B cell (primary cell): ENCODE results near the gene SERF2. TPM values are rescaled to one million over a fixed set of nuclear protein-coding genes. Genes with fewer than 3 reads are reported as not detected.

Source experiments
- ATAC-seq: fragments of 200-7000 bp; cut with Tn5 transposase; one replicate; pipeline ENCODE4 v1.10.0; 2021; ENCODE audit warnings: low read depth, mild to moderate bottlenecking, moderate number of reproducible peaks, moderate library complexity
- CTCF ChIA-PET: fragments of 350-600 bp; sonication (Branson Sonifier 250); formaldehyde crosslinking; loops from one replicate; lab custom pipeline; 2021; ENCODE audit warnings: antibody characterized with exemption, inconsistent platforms; lab: Charles Lee
- POLR2A ChIA-PET: fragments of 350-600 bp; sonication (Branson Sonifier 250); formaldehyde crosslinking; loops from one replicate; lab custom pipeline; 2021; ENCODE audit warnings: antibody characterized with exemption; lab: Charles Lee
- DNase-seq: peaks from one replicate; pipeline ENCODE4 v3.0.0; 2013
- H2AFZ ChIP-seq: 2 replicates; pipeline ENCODE4 v1.6.1; 2012; ENCODE audit warnings: mild to moderate bottlenecking, low read depth, low read length; ENCODE audit not compliant: insufficient read depth, poor library complexity, severe bottlenecking
- H3K27ac ChIP-seq, 2 donors: 1 replicate in 1 of 2; 2 replicates in 1 of 2; pipeline ENCODE4 v1.5.1; 2012 to 2013; ENCODE audit warnings: low read length in 2 of 2, mild to moderate bottlenecking in 2 of 2, moderate library complexity in 1 of 2
- H3K27me3 ChIP-seq, 4 experiments: fragments of 200-600 bp in 1 of 4; sonication (generic) in 1 of 4; replicated peaks in 1 of 4; 1 replicate in 2 of 4; 2 replicates in 2 of 4; pipeline versions ENCODE4 v1.6.1 to v1.7.0; 2013 to 2016; ENCODE audit warnings: low read length in 3 of 4, mild to moderate bottlenecking in 2 of 4, mixed read lengths in 1 of 4, moderate library complexity in 1 of 4; ENCODE audit not compliant: insufficient read depth in 4 of 4, control insufficient read depth in 3 of 4; ENCODE audit errors: control extremely low read depth in 1 of 4
- H3K36me3 ChIP-seq, 2 experiments: replicated peaks in 1 of 2; 1 replicate in 1 of 2; 2 replicates in 1 of 2; pipeline versions ENCODE4 v1.6.1 to v1.7.1; 2013; ENCODE audit warnings: low read length in 1 of 2; ENCODE audit not compliant: insufficient read depth in 2 of 2, control insufficient read depth in 1 of 2; ENCODE audit errors: control extremely low read depth in 1 of 2, extremely low read depth in 1 of 2
- H3K4me1 ChIP-seq, 2 donors: fragments of 200-600 bp in 1 of 2; sonication (generic) in 1 of 2; 1 replicate in 1 of 2; 2 replicates in 1 of 2; pipeline versions ENCODE4 v1.5.1 to v1.6.1; 2013 to 2017; ENCODE audit warnings: low read length in 2 of 2; ENCODE audit not compliant: control insufficient read depth in 2 of 2, insufficient read depth in 2 of 2
- H3K4me2 ChIP-seq: replicated peaks from 2 replicates; pipeline ENCODE3; 2012; ENCODE audit warnings: mild to moderate bottlenecking, low read depth, low read length; ENCODE audit not compliant: poor library complexity, severe bottlenecking
- H3K4me3 ChIP-seq, 5 experiments: fragments of 200-600 bp in 1 of 5; sonication (generic) in 1 of 5; 1 replicate in 3 of 5; 2 replicates in 2 of 5; pipeline versions ENCODE4 v1.5.1 to v1.7.0; 2011 to 2016; ENCODE audit warnings: low read length in 4 of 5, mild to moderate bottlenecking in 4 of 5, low read depth in 2 of 5, control low read depth in 1 of 5, moderate library complexity in 1 of 5; ENCODE audit not compliant: insufficient read depth in 1 of 5; ENCODE audit errors: control extremely low read depth in 1 of 5, extremely low read depth in 1 of 5
- H3K79me2 ChIP-seq: fragments of 200-600 bp; sonication (generic); one replicate; pipeline ENCODE4 v1.6.0; 2016; ENCODE audit warnings: low read length; ENCODE audit not compliant: control insufficient read depth, insufficient read depth
- H3K9ac ChIP-seq: fragments of 200-600 bp; sonication (generic); 2 replicates; pipeline ENCODE4 v1.6.1; 2017; ENCODE audit warnings: mild to moderate bottlenecking, low read length, moderate library complexity
- H3K9me3 ChIP-seq, 3 donors: one replicate each; pipeline versions ENCODE4 v1.6.1 to v1.7.1; 2013; ENCODE audit warnings: low read length in 2 of 3; ENCODE audit not compliant: control insufficient read depth in 2 of 3, insufficient read depth in 1 of 3; ENCODE audit errors: control extremely low read depth in 1 of 3
- H4K20me1 ChIP-seq: 2 replicates; pipeline ENCODE4 v1.6.0; 2012; ENCODE audit warnings: mild to moderate bottlenecking, low read length; ENCODE audit not compliant: insufficient read depth, control insufficient read depth, poor library complexity, severe bottlenecking
- H3K27ac Mint-ChIP-seq: one replicate; pipeline ENCODE4 v1.8.0; 2021; ENCODE audit warnings: mixed read lengths
- H3K27me3 Mint-ChIP-seq: one replicate; pipeline ENCODE4 v1.8.0; 2021; ENCODE audit warnings: mixed read lengths
- H3K4me1 Mint-ChIP-seq: one replicate; pipeline ENCODE4 v1.8.0; 2021; ENCODE audit warnings: mixed read lengths
- H3K4me3 Mint-ChIP-seq: one replicate; pipeline ENCODE4 v1.8.0; 2021; ENCODE audit warnings: mixed read lengths
- H3K9me3 Mint-ChIP-seq: one replicate; pipeline ENCODE4 v1.8.0; 2022; ENCODE audit warnings: mixed read lengths; ENCODE audit not compliant: insufficient read depth
- CTCF ChIP-seq: fragments of 200-600 bp; IDR thresholded peaks from one replicate; pipeline ENCODE4 v1.8.0; 2022; ENCODE audit warnings: antibody characterized with exemption, mild to moderate bottlenecking
- EZH2 ChIP-seq: IDR thresholded peaks from 2 replicates; pipeline ENCODE4 v1.6.1; 2012; ENCODE audit warnings: borderline replicate concordance, low read depth, mild to moderate bottlenecking, moderate library complexity, low read length; ENCODE audit not compliant: insufficient read depth, poor library complexity, severe bottlenecking
- WGBS: methylation state at CpG from one replicate; pipeline ENCODE4 v1.1.5; 2013; ENCODE audit warnings: missing lambda C conversion rate; ENCODE audit not compliant: insufficient coverage; 5-methylcytosine and 5-hydroxymethylcytosine counted together
- intact Hi-C: fragments of 100-400 bp; cut with micrococcal nuclease; formaldehyde crosslinking; loops from one replicate; pipeline ENCODE4 v1.10.0; 2022
- polyA plus RNA-seq: library from polyadenylated mRNA; depleted of rRNA; stranded (reverse); fragments of >200 nt; gene quantifications from 2 replicates; pipeline ENCODE4 v1.2.3, GENCODE V29; 2012
- total RNA-seq, 2 donors: library from RNA; stranded (reverse); fragments of 120-200 nt in 1 of 2; gene quantifications; 1 replicate in 1 of 2; 2 replicates in 1 of 2; pipeline versions ENCODE4 v1.2.3 to v1.2.4, GENCODE V29; 2013 to 2022

SERF2 gene
- total and polyA plus RNA-seq, 2 donors (not counting 1 experiment from before 2014, with no cell fraction given), result 455 to 806 TPM

GRCh38 chr15:43777267-43777914 is 14.7 kb upstream of the SERF2 start:
- WGBS, result 1% methylated on average over 29 of the region's 31 CpGs
- no peaks in the 10 kb centered on the region for H3K27me3 Mint-ChIP-seq
- Histone ChIP-seq H3K27ac (peak overlapping the region; percentile 73 to 76), H4K20me1 (peaks cover 39% of the 10 kb centered on the region), H3K4me1 (peaks cover 16 to 30% of the 10 kb centered on the region in 2 donors), H3K9me3 (no peaks in the 10 kb centered on the region), H3K4me2 (peak overlapping the region; percentile 96), H3K4me3 (peak overlapping the region; percentile 78 to 93 (median 88)), H3K9ac (peak overlapping the region; percentile 78), H3K36me3 (peaks cover 6 to 25% of the 10 kb centered on the region in 2 experiments), H2AFZ (peak overlapping the region; percentile 75), H3K79me2 (peaks cover 10% of the 10 kb centered on the region), H3K27me3 (no peaks in the 10 kb centered on the region)
- DNase-seq, result peak; percentile 91
- H3K4me1 Mint-ChIP-seq, result peaks cover 43% of the 10 kb centered on the region
- ChIA-PET POLR2A (interaction anchor here (0.8 to 4.8 kb wide), 11 partner anchors 12 to 266 kb away, joined by 3 to 72 read pairs (median 9); partner anchors contain the start of genes HYPK, MFAP1, PDIA3 and SERF2), CTCF (interaction anchor here (0.8 to 11.4 kb wide), 12 partner anchors 9 to 66 kb away, joined by 3 to 150 read pairs (median 6); partner anchors contain the start of genes HYPK, MFAP1, SERF2 and SERINC4)
- intact Hi-C loops, result loop anchor here (1.0 kb wide), 1 partner anchor 8 kb away; no protein-coding TSS in a partner anchor
- no peaks in the 10 kb centered on the region for H3K9me3 Mint-ChIP-seq
- peak; percentile 55 for ATAC-seq
- peak overlapping the region; percentile 97 for H3K27ac Mint-ChIP-seq
- H3K4me3 Mint-ChIP-seq, result peak overlapping the region; percentile 96
- TF ChIP-seq EZH2 (no peak), CTCF (peak; percentile 93)

GRCh38 chr15:43779016-43779415 is 13.1 kb upstream of the SERF2 start:
- Mint-ChIP-seq H3K27me3 (no peaks in the 10 kb centered on the region), H3K27ac (no peak overlapping the region), H3K9me3 (no peaks in the 10 kb centered on the region), H3K4me1 (peaks cover 40% of the 10 kb centered on the region), H3K4me3 (no peak overlapping the region)
- CTCF ChIA-PET, result interaction anchor here (1.0 to 11.4 kb wide), 3 partner anchors 10 to 36 kb away, joined by 3 to 150 read pairs (median 16); partner anchors contain the start of gene SERF2
- WGBS, result 60% methylated on average over 1 of the region's 1 CpG
- no peak overlapping the region for H3K9ac ChIP-seq
- H3K9me3 ChIP-seq, result no peaks in the 10 kb centered on the region
- peaks cover 24% of the 10 kb centered on the region for H4K20me1 ChIP-seq
- no peaks in the 10 kb centered on the region for H3K27me3 ChIP-seq
- no peak overlapping the region for H3K4me2 ChIP-seq
- DNase-seq, result no peak
- H3K4me1 ChIP-seq, result peaks cover 16 to 30% of the 10 kb centered on the region in 2 donors
- intact Hi-C loops, result no loop called here
- H3K27ac ChIP-seq, result no peak overlapping the region
- POLR2A ChIA-PET, result interaction anchor here (4.8 kb wide), 1 partner anchor 11 kb away, joined by 72 read pairs; the partner anchor contains the start of gene SERF2
- peaks cover 0 to 12% of the 10 kb centered on the region in 2 experiments for H3K36me3 ChIP-seq
- TF ChIP-seq CTCF, result no peak
- no peak for TF ChIP-seq EZH2
- no peak overlapping the region for H3K4me3 ChIP-seq
- no peak for ATAC-seq
- peaks cover 10% of the 10 kb centered on the region for H3K79me2 ChIP-seq
- H2AFZ ChIP-seq, result no peak overlapping the region
